Dermis microvascular lymphatic vessel endothelial cell (primary cell): ENCODE data around the gene MEGF9. TPM values are rescaled to one million over a fixed set of nuclear protein-coding genes. Genes with fewer than 3 reads are reported as not detected.
A peak's percentile ranks its signal among the peaks of the same experiment; 100 is the strongest.
"Not testable (repeated sequence)": the region's sequence is repeated elsewhere in the genome, so short reads cannot be mapped to it uniquely, and the experiment has no call there.

ENCODE experiments used
- DNase-seq, 2 donors: peaks; one replicate each; pipeline versions ENCODE4 v3.0.0 to v3.0.0-alpha.2; 2010; ENCODE audit warnings: low read depth in 2 of 2
- total RNA-seq: library from RNA; depleted of rRNA; stranded (reverse); fragments of >200 nt; gene quantifications from 2 replicates; pipeline ENCODE4 v1.2.1, GENCODE V29; 2014

Gene MEGF9
- 3.7 and 5.7 TPM in 2 replicates for total RNA-seq

DNA sequence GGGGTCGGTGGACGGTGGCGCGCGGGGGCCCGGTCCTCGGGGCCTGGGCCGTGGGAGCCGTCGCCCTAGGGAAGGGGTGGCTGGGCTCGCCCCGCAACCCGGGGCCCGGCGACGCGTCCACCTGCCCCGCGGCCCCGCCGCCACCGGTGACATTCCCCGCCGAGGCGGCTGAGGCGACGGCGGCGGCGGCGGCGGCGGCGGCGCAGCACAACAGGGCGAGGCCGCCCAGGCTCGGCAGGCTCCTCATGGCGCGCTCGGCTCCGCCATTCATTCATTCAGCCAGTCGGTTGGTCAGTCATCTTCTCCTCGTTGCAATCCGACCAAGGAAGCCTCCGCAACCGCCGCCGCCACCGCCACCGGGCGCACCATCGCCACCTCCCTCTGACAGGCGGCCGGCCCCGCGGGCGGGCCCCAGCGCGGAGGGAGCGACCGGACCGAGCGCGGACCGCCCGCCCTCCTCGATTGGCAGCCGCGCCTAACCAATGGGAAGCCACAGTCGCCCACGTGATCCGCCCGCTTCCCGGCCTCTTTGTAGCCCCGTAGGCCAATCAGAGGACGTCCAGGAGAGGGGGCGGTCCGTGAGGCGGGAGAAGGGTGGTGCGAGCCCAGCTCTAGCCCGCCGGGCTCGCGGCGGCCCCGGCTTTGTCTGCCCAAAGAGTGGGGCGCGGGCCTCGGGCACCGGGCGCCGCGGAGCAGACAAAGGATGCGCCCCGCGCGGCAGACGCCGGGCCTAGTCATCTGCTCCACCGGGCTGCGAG, at the start of gene MEGF9:
Gene MEGF9 (minus strand): TSS at position 383 of the 758 bp plus-strand sequence. CDS start 112 bp downstream, at position 271.
- DNase-seq, result peak; percentile 92 to 99

DNA sequence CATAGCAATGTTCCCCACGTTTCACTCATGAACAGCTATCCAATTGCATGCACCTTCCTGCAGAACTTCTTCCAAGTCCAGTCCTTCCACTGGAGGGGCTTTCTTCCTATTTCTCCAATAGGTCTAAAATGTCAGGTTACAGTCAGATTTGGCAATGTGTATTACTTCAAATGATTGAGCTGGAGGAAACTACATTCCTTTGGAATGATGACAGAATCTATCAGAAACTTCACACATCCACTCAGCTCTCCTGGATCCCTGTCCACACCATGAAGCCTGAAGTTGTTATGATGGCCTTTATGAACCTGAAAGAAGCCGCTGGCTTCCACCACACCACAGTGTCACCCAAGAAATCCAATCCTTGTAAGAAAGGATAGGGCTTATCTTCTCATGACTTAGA, 46.7 kb upstream of the MEGF9 start:
- no peak for DNase-seq

DNA sequence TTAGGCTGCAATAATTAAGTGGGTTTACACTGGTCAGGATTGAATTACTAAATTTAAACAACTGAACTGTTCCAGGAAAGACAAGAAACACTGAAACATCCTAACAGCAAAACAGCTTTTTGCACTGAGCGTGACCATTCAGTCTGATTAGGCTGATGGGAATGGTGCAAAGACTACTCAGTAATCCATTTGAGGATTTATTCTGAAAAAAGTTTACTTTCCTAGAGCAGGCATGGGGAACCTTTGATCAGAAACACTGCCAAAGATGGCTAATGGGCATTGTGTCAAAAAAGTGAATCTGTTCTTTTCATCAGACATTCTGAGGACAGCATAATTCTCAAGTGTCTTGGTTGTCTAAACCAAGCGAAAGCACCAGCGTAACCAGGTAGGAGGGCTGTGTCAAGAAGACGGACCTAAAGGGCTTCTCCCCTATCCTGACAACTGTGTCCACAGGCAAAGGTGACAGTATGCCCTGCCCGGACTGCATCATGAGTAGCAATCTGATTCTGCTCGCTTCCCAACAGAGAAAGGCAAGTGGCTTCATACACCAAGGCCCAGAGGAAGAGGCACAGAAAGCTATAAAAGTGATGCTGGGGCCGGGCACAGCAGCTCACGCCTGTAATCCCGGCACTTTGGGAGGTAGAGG, 45.6 kb upstream of the MEGF9 start:
- no peak for DNase-seq

- no peak for DNase-seq
Observed at GRCh38 chr9:120758544-120758943, 44.3 kb upstream of the MEGF9 start.

GRCh38 chr9:120757026-120757913, 43.0 kb upstream of the MEGF9 start:
- no peak for DNase-seq

GRCh38 chr9:120756531-120756930, 42.3 kb upstream of the MEGF9 start:
- no peak for DNase-seq

GRCh38 chr9:120755810-120756434, 41.7 kb upstream of the MEGF9 start:
- DNase-seq, result peak; percentile 29 to 56

DNA sequence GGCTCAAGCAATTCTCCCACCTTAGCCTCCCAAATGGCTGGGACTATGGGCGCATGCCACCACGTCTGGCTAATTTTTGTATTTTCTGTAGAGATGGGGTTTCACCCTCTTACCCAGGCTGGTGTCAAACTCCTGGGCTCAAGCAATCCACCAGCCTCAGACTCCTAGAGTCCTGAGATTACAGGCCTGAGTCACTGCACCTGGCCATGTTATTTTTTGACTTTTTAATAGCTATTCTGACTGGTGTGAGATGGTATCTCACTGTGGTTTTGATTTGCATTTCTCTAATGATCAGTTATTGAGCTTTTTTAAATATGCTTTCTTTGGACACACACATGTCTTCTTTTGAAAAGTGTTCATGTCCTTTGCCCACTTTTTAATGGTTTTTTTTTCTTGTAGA, 40.8 kb upstream of the MEGF9 start:
- no peak for DNase-seq

GRCh38 chr9:120750421-120750820, 36.2 kb upstream of the MEGF9 start:
- DNase-seq, result no peak

- DNase-seq, result not testable (repeated sequence)
Observed at GRCh38 chr9:120746366-120746765, 32.1 kb upstream of the MEGF9 start.

- no peak for DNase-seq
Observed at GRCh38 chr9:120745278-120745677, 31.0 kb upstream of the MEGF9 start.

DNA sequence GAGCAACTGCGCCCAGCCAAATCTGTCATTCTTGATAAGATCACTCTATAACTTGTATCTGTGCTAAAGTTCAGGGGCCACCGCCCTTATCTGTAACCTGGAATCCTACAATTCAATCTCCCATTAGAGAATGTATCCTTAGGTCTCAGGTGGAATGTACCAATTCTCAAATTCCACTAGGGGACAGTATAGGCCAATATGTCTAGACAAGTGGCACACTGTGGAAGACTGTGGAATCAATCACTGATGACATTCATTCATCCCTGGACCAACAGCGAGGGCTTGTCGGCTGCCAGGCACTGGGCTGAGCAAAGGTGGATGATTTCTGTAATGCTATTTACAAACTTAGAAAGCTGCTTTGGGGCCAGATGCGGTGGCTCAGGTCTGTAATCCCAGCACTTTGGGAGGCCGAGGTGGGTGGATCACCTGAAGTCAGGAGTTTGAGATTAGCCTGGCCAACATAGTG, 28.7 kb upstream of the MEGF9 start:
- DNase-seq, result peak; percentile 36 to 53

DNA sequence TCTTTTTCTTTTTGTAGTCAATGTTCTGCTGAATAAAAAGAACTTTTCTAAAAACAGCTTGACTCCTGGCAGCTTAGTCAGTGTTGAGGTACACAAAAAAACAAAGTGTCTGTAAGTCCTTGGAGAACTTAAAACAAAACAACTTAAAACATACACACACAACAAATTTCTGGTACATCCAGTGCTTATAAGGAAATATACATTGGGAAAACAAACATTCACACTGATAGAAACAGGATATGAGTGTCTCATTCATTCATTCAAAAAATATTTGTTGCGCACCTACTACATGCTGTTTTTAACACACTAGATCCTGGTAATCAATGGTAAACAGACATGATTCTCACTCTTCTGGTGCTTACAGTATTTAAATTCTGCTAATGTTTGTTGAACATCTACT, 27.4 kb upstream of the MEGF9 start:
- DNase-seq, result peak in 1 of 2 donors; percentile 49

- no peak for DNase-seq
Observed at GRCh38 chr9:120741191-120741590, 26.9 kb upstream of the MEGF9 start.

DNA sequence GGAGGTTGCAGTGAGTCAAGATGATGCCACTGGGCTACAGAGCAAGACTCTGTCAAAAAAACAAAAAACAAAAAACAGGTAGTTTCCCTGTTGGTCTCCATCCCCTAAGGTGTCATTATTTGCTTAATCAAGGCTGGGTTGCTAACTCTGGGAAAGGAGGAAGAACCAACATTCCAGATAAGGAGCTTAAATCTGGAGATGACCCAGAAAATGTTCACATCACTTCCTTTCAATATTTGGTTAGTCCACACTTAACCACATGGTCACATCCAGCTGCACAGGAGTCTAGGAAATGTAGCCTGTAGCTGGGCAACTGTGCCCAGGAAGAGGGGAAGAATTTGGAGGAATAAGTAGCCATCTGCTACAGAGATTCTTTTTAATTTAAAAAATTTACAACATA, 25.9 kb upstream of the MEGF9 start:
- peak in 1 of 2 donors; percentile 41 for DNase-seq

GRCh38 chr9:120737416-120738165, 23.3 kb upstream of the MEGF9 start:
- DNase-seq, result no peak

- no peak for DNase-seq
Observed at GRCh38 chr9:120736881-120737280, 22.6 kb upstream of the MEGF9 start.

DNA sequence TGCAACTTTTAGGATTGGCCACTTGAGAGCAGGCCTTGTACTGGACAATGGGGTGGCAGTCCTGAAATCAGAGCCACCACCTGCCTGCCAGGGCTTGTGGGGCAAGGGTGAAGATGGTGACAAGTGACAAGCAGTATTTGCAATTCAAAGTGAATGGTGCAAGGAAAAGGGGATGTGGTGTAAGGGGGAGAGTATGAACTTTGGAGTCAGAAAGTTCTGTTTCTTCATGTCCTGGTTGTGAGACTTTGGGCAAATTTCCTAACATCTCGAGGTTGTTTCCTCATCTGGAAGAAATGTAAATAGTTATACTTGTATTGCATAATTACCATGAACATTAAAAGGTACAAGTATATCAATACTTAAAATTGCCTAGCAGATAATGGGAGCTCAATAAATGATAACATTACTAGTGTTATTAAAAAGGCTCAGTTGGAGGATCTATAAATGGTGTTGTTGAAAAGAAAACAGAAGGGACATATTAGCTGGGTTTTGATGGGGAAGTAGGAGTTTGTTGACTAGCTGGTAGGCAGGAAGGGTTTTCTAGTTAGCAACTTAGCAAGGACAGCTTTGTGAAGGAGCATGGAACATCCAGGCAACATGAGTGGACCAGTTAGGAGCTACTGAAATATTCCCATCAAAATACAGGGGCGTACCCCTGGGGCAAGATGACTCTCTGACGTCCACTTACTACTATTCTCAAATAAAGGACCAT, 21.3 kb upstream of the MEGF9 start:
- DNase-seq, result peak in 1 of 2 donors; percentile 7

GRCh38 chr9:120734607-120735410, 20.5 kb upstream of the MEGF9 start:
- peak in 1 of 2 donors; percentile 54 for DNase-seq
